Measurements from ENCODE around the gene CFAP99.

The CFAP99 gene

DNA sequence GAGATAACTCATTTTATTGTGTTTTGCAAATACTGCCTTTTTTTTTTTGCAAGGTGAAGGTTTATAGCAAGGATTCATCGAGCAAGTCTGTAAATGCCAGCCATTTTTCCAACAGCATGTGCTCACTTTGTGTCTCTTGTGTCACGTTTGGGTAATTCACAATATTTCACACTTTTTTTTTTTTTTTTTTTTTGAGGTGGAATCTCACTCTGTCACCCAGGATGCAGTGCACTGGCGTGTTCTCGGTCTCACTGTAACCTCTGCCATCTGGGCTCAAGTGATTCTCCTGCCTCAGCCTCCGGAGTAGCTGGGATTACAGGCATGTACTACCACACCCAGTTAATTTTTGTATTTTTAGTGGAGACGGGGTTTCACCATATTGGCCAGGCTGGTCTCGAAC, 52.0 kb downstream of the CFAP99 start:
- DNase-seq (ENCODE audit: low spot score): no peak

DNA sequence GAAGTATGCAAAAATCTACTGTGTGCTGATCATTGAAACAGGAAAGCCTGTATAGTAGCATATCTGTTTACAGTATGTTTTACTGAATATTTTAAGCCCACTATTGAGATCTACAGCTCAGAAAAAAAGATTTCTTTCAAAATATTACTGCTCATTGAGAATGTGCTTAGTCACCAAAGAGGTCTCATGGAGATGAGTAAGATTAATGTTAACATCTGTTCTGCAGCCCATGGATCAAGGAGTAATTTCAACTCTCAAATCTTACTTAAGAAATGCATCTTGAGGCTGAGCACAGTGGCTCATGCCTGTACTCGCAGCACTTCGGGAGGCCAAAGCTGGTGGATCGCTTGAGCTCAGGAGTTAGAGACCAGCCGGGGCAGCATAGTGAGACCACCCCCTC, 53.4 kb downstream of the CFAP99 start:
- peak; percentile 19 for DNase-seq (ENCODE audit: low spot score)

DNA sequence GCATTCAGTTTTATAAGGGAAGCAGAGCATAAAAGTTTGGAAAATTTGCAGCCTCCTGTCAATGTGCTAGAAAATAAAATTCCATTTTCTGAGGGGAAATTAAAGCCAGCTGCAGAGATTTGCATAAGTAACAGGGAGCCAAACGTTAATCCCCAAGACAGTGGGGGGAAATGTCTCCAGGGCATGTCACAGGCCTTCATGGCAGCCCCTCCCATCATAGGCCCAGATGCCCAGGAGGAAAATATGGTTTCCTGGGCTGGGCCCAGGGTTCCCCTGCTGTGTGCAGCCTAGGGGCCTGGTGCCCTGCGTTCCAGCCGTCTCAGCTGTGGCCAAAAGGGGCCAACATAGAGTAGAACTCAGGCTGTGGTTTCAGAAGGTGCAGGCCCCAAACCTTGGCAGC, 59.5 kb downstream of the CFAP99 start:
- no peak for DNase-seq (ENCODE audit: low spot score)

DNA sequence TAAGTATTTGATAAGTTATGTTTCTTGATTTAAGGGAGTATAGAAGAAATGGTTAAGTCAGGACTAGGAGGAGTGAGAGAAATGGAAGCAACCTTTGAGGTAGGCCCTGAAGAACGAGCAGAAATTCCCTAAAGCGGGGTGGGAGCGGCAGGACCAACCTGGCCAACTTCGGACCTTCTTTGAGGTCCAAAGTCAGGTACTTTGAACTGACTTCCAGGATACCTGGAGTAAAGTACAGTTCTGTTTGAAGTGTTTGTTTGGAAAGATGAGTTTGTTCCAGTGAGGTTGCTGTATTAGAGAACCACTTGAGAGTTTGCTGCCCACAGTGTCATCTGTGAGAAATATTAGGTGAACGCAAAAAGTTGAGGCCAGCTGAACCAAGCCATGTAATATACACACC, 61.9 kb downstream of the CFAP99 start:
- DNase-seq (ENCODE audit: low spot score): no peak

DNA sequence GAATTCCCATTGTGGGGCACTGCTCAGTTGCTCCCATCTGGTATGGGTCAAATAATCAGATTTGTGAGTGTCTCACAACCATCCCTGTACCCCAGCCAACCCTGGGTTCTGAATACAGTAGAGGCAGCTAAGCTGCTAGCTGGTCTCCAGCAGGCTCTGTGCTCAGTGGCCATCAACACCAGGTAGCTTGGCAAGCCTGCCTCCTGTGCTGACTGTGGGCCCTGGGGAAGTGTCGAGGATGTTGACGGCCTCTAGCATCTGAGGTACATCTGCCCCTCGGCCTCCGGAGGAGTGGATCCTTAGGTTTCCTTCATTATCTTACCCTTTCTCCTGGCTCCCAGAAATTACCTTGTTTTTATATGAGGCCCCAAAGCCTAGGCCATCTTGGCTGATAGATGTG, 63.4 kb downstream of the CFAP99 start:
- DNase-seq (ENCODE audit: low spot score): no peak

DNA sequence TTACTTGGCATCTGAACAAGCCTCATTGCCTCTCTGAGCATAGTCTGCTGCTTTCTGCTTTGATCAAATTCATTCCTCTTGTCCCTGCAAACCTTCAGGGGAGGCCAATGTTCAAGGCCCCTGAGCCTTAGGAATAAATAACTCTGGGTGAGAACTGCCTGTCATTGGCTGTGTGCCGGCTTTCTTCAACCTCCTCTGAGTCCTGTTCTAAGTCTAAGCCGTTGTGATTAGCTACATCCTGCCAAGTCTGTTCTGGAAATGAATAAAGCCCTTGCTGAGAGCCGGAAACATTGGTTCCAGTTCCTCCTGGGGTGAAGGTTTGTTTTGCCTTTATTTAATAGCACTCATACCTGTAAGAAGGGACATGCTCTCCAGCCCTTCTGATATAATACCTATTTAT, 63.9 kb downstream of the CFAP99 start:
- DNase-seq (ENCODE audit: low spot score): peak; percentile 30

DNA sequence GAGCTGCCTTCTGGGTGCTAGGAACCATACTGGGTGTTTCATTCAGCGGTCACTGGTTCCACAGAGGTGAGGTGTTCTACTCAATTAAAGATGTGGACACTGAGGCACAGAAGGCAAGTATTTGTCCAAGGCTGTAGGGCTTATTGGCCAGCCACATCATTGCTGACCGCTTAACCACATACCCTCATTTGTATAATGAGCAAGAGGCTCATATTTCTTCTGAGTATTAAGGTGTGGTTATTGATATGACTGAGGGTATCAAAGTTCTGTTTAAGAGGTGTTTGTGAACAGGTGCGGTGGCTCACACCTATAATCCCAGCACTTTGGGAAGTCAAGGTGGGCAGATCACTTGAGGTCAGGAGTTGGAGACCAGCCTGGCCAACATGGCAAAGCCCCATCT, 64.5 kb downstream of the CFAP99 start:
- DNase-seq (ENCODE audit: low spot score): no peak

DNA sequence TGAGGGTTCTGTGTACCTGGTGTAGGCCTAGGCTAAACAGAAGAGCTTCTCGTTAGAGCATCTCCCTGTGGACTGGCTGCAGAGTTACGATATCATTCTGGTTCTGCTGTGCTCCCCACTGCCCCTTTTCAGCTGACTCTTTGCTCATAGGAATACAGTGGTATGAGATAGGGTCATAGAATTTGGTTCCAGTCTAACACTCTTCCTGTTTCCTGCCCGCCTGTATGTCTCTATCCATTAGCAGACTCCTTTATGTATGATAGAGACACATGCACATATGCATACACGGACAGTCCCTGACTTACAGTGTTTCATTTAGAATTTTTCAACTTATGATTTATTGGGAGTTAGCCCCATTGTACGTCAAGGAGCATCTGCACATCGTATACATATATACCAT, 65.4 kb downstream of the CFAP99 start:
- no peak for DNase-seq (ENCODE audit: low spot score)

DNA sequence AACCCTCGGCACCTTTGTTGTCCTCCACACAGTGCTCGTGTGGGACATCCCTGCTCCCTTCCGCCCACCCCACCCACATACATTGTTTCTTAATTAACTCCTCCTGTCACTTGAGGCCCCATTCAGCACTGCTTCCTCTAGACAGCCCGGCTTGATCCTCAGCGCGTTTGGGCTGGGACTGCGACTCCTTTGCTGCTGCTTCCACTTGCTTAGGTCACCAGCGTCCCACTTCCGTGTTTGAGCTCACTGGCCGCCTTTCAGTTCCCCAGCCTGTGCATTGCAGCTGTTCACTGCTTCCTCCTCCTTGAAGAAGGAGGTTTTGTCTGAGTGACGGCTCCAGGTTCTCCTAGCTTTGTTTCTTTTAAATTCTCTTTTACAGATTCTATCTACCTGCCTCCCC, 66.2 kb downstream of the CFAP99 start:
- peak; percentile 59 for DNase-seq (ENCODE audit: low spot score)

DNA sequence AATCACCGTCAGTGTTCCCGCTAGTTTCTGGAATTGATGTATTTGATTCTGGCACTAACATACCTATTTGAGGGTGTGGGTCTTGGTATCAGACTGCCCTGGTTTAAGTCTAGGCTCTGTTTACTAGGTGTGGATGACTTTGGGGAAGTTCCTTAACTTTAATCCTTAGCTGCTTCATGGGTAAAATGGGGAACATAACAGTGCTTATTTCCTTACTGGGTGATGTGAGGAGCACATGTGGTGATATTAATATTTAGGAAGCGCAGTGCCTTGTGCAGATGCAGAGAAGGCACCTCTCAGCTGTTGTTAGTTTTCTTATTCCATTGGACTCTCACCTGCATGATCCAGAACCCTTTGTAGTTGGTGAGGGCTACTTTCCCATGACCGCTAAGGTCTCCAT, 67.2 kb downstream of the CFAP99 start:
- DNase-seq (ENCODE audit: low spot score): no peak

DNA sequence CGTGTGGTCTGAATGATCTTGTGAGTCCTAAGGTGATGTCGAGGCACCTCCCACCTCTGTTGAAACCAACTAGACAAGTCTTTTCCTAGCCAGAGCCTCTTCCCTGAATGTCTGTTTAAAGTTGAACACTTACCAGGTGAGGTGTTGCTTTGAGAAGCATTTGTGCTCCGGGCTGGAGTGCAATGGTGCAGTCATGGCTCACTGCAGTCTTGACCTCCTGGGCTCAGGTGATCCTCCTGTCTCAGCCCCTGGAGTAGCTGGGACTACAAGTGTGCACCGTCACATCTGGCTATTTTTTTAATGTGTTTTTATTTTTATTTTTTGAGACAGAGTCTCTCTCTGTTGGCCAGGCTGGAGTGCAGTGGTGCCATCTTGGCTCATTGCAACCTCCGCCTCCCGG, 68.2 kb downstream of the CFAP99 start:
- DNase-seq (ENCODE audit: low spot score): no peak

DNA sequence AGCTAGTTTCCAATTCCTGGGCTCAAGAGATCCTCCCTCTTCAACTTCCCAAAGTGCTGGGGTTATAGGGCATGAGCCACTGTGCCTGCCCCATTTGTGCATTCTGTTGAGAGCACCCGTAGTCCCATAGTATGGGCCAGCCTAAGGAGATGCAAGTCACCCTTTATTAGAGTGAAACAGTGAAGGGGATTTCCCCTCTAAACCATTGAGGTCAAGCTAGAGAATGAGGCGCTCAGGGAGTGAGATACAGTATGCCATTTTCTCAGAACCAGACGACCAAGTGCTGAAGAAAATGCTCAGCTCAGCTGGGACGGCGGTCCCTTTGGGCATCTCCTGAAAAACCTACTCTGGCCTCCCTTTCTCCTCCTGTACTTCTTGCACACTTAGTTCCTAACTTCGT, 68.9 kb downstream of the CFAP99 start:
- DNase-seq (ENCODE audit: low spot score): no peak

DNA sequence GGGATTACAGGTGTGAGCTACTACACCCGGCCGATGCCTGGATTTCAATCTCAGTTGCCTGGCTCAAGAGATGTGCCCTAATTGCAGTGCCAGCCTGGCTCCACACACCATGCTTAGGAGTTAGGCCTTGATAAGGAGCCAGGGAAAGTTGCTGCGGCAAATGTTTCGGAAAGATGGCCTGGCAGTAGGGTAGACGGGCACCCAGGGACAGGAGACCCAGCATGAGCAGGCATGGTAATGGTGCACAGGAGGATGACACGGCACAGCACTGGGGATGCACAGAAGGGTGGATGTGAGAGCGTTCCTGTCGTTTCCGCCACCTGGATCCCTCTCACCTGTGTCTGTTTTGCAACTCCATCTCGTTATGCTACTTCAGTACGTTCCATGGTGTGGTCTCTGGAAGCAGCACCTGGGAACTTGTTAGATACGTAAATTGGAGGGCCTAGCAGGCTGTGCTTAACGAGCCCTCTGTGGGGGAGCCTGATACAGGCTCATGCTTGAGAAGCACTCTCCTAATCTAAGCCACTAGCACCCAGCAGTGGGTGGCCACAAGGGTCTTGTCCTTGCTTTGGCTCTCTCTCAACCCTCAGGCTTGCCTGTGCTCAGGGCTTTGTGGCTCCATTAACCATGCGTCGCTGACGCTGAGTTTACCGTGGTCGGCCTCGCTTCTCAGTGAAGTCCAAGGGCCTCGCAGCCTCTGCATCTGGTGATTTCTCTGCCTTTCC, 70.5 kb downstream of the CFAP99 start:
- no peak for DNase-seq (ENCODE audit: low spot score)

DNA sequence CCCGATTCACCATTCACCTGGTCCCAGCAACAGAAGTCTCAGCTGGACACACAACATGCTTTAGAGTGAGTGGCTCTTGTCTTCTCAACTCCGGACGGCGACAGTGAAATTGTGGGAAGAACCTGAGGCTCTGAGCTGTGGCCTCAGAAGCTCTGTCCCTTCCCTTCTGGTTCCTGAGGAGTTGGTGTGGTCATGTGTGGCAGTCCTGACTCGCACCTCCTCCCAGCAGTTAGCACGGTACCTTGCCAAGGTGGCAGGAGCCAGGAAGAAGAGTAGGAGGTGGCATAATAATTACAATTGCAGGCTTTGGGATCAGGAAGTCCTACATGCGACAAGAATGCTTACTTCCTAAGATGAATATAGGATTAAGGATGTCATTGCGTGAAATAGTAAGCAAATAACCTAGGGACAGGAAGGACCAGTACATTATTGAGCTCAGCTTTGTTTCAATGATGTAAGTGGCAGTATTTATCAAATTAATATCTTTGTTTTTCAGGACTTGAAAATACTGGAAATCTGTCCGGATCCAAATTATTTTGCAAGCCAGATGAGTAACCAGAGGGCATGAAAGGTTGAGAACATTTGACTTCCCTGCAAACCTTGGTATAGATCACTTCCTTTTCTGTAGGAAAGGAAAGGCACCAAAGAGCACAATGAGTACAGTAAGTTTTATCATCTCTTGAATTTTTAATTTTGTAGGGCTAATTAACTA, 71.2 kb downstream of the CFAP99 start:
- peak; percentile 39 for DNase-seq (ENCODE audit: low spot score)

DNA sequence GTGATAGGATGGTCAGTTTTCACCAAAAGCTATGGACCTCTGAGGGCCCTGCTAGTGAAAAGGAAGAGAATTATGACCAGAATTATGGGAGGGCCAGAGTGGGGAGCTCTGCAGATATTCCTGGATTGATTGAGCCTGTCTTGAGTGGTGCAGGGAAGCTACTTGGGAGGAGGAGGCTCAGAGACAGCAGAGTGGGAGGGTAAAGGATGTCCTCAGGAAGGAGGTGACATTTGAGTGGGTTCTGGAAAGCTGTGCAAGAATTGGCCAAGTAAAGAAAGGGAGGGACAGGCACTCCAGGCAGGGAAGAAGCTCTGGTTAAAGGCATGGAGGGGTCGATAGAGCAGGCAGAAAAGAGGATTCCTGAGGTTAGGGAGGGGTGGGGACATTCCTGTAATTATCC, 74.2 kb downstream of the CFAP99 start:
- DNase-seq (ENCODE audit: low spot score): no peak

DNA sequence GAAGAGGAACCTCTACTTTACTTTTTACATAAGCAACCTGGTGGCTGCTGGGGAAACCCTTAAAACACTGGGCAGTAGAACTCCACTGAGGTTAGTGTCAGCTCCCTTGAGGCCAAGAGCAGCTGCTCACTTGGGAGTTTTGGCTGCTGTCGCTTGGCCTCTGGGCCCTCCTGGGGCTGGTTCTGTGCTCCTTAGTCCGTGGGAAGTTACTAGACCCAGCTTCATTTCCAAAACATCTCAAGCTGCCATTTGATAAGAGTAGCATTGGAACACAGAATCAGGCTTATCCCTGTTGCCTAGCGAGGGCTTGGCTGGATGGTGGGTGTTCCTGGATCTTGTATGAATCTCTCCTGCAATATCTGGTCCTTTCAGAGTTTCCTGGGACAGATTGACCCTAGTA, 76.2 kb downstream of the CFAP99 start:
- DNase-seq (ENCODE audit: low spot score): no peak

DNA sequence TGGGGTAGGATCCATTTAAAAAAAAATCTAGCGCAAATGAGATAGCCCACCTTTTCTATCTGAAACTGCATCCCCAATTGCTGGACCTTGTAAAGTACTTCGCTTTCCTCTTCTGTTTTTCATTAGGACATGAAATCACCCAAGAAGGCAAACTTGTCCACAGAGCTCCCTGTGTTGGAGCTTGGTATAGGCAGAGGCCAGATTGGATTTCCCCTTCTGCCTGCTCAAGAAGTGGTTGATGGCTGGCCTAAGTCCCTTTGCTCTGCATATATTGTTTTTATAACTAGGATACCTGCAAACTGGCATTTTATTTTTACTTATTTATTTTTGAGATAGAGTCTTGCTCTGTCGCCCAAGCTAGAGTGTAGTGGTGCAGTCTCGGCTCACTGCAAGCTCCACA, 78.6 kb downstream of the CFAP99 start:
- DNase-seq (ENCODE audit: low spot score): no peak

DNA sequence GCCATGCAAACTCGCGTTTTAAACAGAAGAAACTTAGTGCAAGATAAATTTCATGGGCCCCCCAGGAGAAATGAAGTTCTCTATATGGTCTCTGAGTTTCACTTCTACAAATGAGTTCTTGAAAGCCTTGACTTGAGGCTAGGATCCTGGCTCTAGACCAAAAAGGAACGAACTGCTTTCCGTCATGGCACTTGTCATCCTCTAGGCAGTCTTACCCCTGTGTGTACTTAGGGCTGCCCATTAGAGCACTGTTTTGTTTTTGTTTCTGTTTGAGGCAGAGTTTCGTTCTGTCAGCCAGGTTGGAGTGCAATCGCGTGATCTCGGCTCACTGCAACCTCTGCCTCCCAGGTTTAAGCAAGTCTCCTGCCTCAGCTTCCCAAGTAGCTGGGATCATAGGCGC, 79.2 kb downstream of the CFAP99 start:
- no peak for DNase-seq (ENCODE audit: low spot score)

DNA sequence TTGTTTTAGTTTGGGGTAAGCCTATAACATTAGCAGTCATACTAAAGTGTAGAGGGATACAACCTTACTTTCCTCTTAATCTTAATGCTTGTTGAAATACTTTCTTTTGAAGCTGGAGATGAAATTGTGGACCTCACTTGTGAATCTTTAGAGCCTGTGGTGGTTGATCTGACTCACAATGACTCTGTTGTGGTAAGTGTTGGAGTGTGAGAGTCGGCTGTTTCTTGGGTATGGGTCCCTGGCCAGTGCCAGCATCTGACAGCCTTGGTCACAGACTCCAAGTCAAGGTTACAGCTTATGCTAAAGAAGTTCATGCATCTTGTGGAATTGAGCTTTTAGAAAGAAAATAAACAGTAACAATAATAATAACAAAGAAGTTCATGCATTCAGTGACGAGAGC, 81.8 kb downstream of the CFAP99 start:
- no peak for DNase-seq (ENCODE audit: low spot score)

DNA sequence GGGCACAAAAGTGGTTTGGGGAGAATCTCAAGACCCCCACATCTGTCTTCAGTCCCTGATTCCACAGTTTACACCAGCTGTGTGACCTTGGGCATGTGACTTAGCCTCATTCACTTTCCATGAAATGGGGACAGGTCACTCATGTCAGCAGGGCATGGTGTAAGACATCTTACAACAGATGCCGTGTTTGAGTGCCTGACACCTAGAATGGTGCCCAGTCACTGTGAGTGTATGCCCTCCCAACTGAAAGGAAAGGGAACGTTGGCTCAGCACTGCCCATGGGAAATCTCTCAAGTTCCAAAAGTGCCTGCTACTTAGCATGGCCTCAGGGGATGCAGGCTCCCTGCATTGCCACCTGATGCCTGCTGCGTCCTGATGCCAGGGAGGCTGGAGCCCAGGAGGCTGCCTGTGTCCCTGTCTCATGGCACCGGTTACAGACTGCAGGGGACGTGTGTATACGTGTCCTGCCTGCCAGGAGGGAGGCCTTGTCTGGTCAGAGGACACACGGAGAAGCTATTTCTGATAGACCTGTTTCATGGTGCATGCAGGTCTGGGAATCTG, 82.4 kb downstream of the CFAP99 start:
- no peak for DNase-seq (ENCODE audit: low spot score)

DNA sequence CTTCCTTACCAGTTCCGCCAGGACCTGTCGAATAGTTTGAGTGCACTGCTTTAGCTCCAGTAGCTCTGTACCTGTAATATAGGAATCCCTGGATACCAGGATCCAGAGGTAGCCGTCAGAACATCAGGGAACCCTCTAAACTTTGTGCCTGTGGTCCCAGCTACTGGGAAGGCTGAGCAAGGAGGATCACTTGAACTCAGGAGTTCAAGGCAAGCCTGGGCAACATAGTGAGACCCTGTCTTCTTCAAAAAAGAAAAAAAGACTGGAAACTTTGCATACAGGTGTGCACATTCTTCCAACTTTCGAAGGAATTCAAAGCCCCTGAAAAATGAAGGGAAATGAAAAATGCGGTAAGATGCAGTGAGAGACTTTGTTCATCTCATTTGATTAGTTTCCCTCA, 85.1 kb downstream of the CFAP99 start:
- DNase-seq (ENCODE audit: low spot score): no peak

DNA sequence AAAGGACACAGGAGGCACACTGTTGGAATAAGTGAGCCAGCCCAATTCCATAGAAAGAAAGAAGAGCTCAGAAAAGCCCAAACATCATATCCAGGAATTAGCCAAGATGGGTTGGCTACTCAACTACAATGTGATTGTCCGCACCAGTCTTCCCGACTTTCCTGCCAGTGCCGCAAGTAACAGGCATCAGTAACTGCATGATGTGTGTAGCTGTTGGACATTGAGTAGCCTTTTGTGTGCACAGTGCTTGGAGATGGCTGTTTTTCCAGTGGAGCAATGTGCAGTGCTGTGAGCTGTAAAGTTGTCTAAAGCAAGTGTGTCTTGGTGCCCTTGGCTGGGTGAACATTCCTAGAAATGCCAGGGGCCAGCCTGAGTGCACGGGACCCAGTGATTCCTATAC, 88.5 kb downstream of the CFAP99 start:
- DNase-seq (ENCODE audit: low spot score): no peak

DNA sequence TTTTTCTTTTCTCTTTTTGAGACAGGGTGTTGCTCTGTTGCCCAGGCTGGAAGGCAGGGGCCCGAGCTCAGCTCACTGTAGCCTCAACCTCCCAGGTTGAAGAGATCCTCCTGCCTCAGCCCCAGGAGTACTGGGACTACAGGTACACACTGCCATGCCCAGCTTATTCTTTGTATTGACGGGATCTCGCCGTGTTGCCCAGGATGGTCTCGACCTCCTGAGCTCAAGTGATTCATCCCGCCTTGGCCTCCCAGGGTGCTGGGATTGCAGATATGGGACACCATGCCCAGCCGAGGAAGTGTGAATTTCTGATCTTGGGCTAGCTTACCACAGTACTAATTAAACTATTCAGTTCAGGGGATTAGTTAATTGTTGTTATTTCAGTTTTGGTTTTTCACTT, 89.1 kb downstream of the CFAP99 start:
- no peak for DNase-seq (ENCODE audit: low spot score)

Measured in kidney tubule cell (primary cell).